H1 (cell line): Measurements from ENCODE around the gene VWF. TPM values are rescaled to one million over a fixed set of nuclear protein-coding genes. Genes with fewer than 3 reads are reported as not detected.

ENCODE experiments used
- CTCF ChIA-PET: fragments of 300-600 bp; sonication (Branson Sonifier 250); formaldehyde crosslinking; loops from one replicate; lab custom pipeline; 2021; ENCODE audit not compliant: partially characterized antibody; lab: Charles Lee
- POLR2A ChIA-PET: fragments of 300-600 bp; sonication (Branson Sonifier 250); formaldehyde crosslinking; loops from one replicate; lab custom pipeline; 2021; ENCODE audit warnings: inconsistent platforms; ENCODE audit not compliant: partially characterized antibody; lab: Charles Lee
- DNase-seq, 2 experiments: peaks; one replicate each; pipeline versions ENCODE4 v3.0.0 to v3.0.0-alpha.2; 2010 to 2022; ENCODE audit warnings: low spot score in 2 of 2, low read depth in 1 of 2, mixed read lengths in 1 of 2
- FAIRE-seq: peaks from 2 replicates; lab custom pipeline; 2011; peaks lifted over from hg19 to GRCh38; lab: Jason Lieb, UNC
- H2AFZ ChIP-seq: 2 replicates; pipeline ENCODE4 v1.8.1; 2012; ENCODE audit warnings: low read length, inconsistent platforms
- H2AK5ac ChIP-seq: 2 replicates; pipeline ENCODE4 v1.6.1; 2013; ENCODE audit warnings: low read depth, low read length
- H2BK120ac ChIP-seq: replicated peaks from 2 replicates; pipeline ENCODE3; 2013; ENCODE audit warnings: low read depth, low read length, inconsistent platforms
- H2BK12ac ChIP-seq: 2 replicates; pipeline ENCODE4 v1.6.1; 2013; ENCODE audit warnings: low read depth, low read length
- H2BK15ac ChIP-seq: 2 replicates; pipeline ENCODE4 v1.6.1; 2013; ENCODE audit warnings: low read length
- H2BK20ac ChIP-seq: 2 replicates; pipeline ENCODE4 v1.6.1; 2013; ENCODE audit warnings: low read length
- H2BK5ac ChIP-seq: 2 replicates; pipeline ENCODE4 v1.6.1; 2013; ENCODE audit warnings: low read depth, low read length
- H3K14ac ChIP-seq: 2 replicates; pipeline ENCODE4 v1.6.1; 2013; ENCODE audit warnings: inconsistent platforms; ENCODE audit not compliant: insufficient read length
- H3K18ac ChIP-seq: 2 replicates; pipeline ENCODE4 v1.6.1; 2013; ENCODE audit warnings: low read length; ENCODE audit errors: extremely low read depth
- H3K23ac ChIP-seq: 2 replicates; pipeline ENCODE4 v1.6.1; 2013; ENCODE audit warnings: inconsistent platforms; ENCODE audit not compliant: insufficient read length
- H3K23me2 ChIP-seq: 2 replicates; pipeline ENCODE4 v1.6.1; 2013; ENCODE audit warnings: low read depth, low read length
- H3K27ac ChIP-seq: 2 replicates; pipeline ENCODE4 v1.6.1; 2011; ENCODE audit warnings: low read depth, low read length, inconsistent platforms
- H3K27me3 ChIP-seq, 4 experiments: replicated peaks in 1 of 4; 1 replicate in 1 of 4; 2 replicates in 3 of 4; pipeline versions ENCODE4 v1.6.1 to v1.8.1; 2011 to 2013; ENCODE audit warnings: low read length in 3 of 4, mild to moderate bottlenecking in 3 of 4, inconsistent platforms in 2 of 4, mixed read lengths in 2 of 4, moderate library complexity in 1 of 4; ENCODE audit not compliant: control insufficient read depth in 3 of 4, insufficient read depth in 3 of 4; ENCODE audit errors: extremely low read depth in 1 of 4
- H3K36me3 ChIP-seq, 4 experiments: 2 replicates each; pipeline versions ENCODE4 v1.6.1 to v1.8.1; 2011 to 2013; ENCODE audit warnings: mild to moderate bottlenecking in 4 of 4, low read length in 3 of 4, moderate library complexity in 2 of 4, control low read depth in 1 of 4, inconsistent platforms in 1 of 4; ENCODE audit not compliant: insufficient read depth in 4 of 4, control insufficient read depth in 2 of 4
- H3K4ac ChIP-seq: replicated peaks from 2 replicates; pipeline ENCODE3; 2013; ENCODE audit warnings: low read length, low read depth, mixed read lengths, inconsistent platforms; ENCODE audit not compliant: insufficient read length
- H3K4me1 ChIP-seq, 4 experiments: replicated peaks in 1 of 4; 1 replicate in 1 of 4; 2 replicates in 3 of 4; pipeline versions ENCODE4 v1.6.1 to v1.8.1; 2011 to 2013; ENCODE audit warnings: low read length in 3 of 4, inconsistent platforms in 2 of 4, mixed read lengths in 1 of 4; ENCODE audit not compliant: insufficient read depth in 4 of 4, control insufficient read depth in 3 of 4
- H3K4me2 ChIP-seq, 2 experiments: 2 replicates each; pipeline versions ENCODE4 v1.6.1 to v1.8.1; 2011 to 2013; ENCODE audit warnings: low read depth in 2 of 2, low read length in 2 of 2, control low read depth in 1 of 2, inconsistent platforms in 1 of 2, mild to moderate bottlenecking in 1 of 2; ENCODE audit not compliant: insufficient read depth in 1 of 2
- H3K4me3 ChIP-seq, 4 experiments: fragments of 200-600, 300-600 bp in 1 of 4; sonication (generic), shearing (Covaris generic), sonication (Bioruptor Twin) in 1 of 4; 2 replicates each; pipeline versions ENCODE4 v1.5.1 to v1.8.1; 2011 to 2016; ENCODE audit warnings: low read length in 4 of 4, low read depth in 3 of 4, control low read depth in 2 of 4, inconsistent platforms in 2 of 4, mild to moderate bottlenecking in 2 of 4, mixed read lengths in 1 of 4, moderate library complexity in 1 of 4; ENCODE audit not compliant: insufficient read depth in 2 of 4; ENCODE audit errors: extremely low read depth in 1 of 4
- H3K56ac ChIP-seq: replicated peaks from 2 replicates; pipeline ENCODE3; 2013; ENCODE audit warnings: low read depth, mild to moderate bottlenecking, mixed read lengths, low read length, inconsistent platforms; ENCODE audit not compliant: insufficient read length
- H3K79me1 ChIP-seq: 2 replicates; pipeline ENCODE4 v1.6.1; 2013; ENCODE audit warnings: low read depth, low read length, control low read depth
- H3K79me2 ChIP-seq, 2 experiments: 2 replicates each; pipeline versions ENCODE4 v1.6.1 to v1.8.1; 2012 to 2013; ENCODE audit warnings: low read length in 2 of 2, mild to moderate bottlenecking in 2 of 2, inconsistent platforms in 1 of 2; ENCODE audit not compliant: insufficient read depth in 2 of 2, control insufficient read depth in 1 of 2
- H3K9ac ChIP-seq, 4 experiments: replicated peaks in 1 of 4; 1 replicate in 1 of 4; 2 replicates in 3 of 4; pipeline versions ENCODE4 v1.6.1 to v1.8.1; 2011 to 2013; ENCODE audit warnings: low read depth in 3 of 4, low read length in 3 of 4, control low read depth in 2 of 4, mild to moderate bottlenecking in 2 of 4, moderate library complexity in 2 of 4, inconsistent platforms in 1 of 4; ENCODE audit errors: extremely low read depth in 1 of 4
- H3K9me3 ChIP-seq, 2 experiments: 2 replicates each; pipeline versions ENCODE4 v1.6.1 to v1.8.1; 2012 to 2013; ENCODE audit warnings: mild to moderate bottlenecking in 2 of 2, moderate library complexity in 2 of 2, control low read depth in 1 of 2, inconsistent platforms in 1 of 2, low read depth in 1 of 2, low read length in 1 of 2, mixed read lengths in 1 of 2; ENCODE audit not compliant: insufficient read depth in 2 of 2
- H4K20me1 ChIP-seq, 2 experiments: replicated peaks in 1 of 2; 2 replicates each; pipeline versions ENCODE3 to v1.8.1; 2011 to 2013; ENCODE audit warnings: inconsistent platforms in 2 of 2, low read length in 2 of 2, mild to moderate bottlenecking in 1 of 2; ENCODE audit not compliant: insufficient read depth in 2 of 2, control insufficient read depth in 1 of 2
- H4K5ac ChIP-seq: 2 replicates; pipeline ENCODE4 v1.6.1; 2013; ENCODE audit warnings: low read length, low read depth, mixed read lengths, inconsistent platforms; ENCODE audit not compliant: insufficient read length
- H4K8ac ChIP-seq: 2 replicates; pipeline ENCODE4 v1.8.0; 2013; ENCODE audit warnings: mild to moderate bottlenecking, moderate library complexity, low read length, inconsistent platforms; ENCODE audit not compliant: insufficient read depth; ENCODE audit errors: extremely low read depth
- H4K91ac ChIP-seq: replicated peaks from 2 replicates; pipeline ENCODE3; 2013; ENCODE audit warnings: low read length, mixed read lengths, inconsistent platforms; ENCODE audit not compliant: insufficient read length
- CHD1 ChIP-seq: IDR thresholded peaks from 2 replicates; pipeline ENCODE4 v1.6.1; 2012; ENCODE audit warnings: low read depth, low read length, improper control_type of control experiment
- CTCF ChIP-seq, 3 experiments: IDR thresholded peaks; 1 replicate in 2 of 3; 2 replicates in 1 of 3; pipeline versions ENCODE4 v1.5.1 to v1.6.1; 2011; ENCODE audit warnings: low read length in 3 of 3, mild to moderate bottlenecking in 3 of 3, inconsistent platforms in 2 of 3, low read depth in 1 of 3, moderate library complexity in 1 of 3; ENCODE audit not compliant: insufficient read depth in 1 of 3; ENCODE audit errors: control extremely low read depth in 1 of 3
- EP300 ChIP-seq, 2 experiments: IDR thresholded peaks; 1 replicate in 1 of 2; 2 replicates in 1 of 2; pipeline ENCODE4 v1.6.1; 2011 to 2012; ENCODE audit warnings: low read depth in 2 of 2, low read length in 2 of 2, mild to moderate bottlenecking in 2 of 2, borderline replicate concordance in 1 of 2, inconsistent platforms in 1 of 2, moderate library complexity in 1 of 2
- GTF2F1 ChIP-seq: IDR thresholded peaks from 2 replicates; pipeline ENCODE4 v1.6.1; 2012; ENCODE audit warnings: low read depth, low read length, improper control_type of control experiment, borderline replicate concordance
- MAX ChIP-seq: IDR thresholded peaks from 2 replicates; pipeline ENCODE4 v1.6.1; 2012; ENCODE audit warnings: inconsistent platforms
- RFX5 ChIP-seq: IDR thresholded peaks from 2 replicates; pipeline ENCODE4 v1.6.1; 2011; ENCODE audit warnings: low read depth, low read length, improper control_type of control experiment, borderline replicate concordance
- SIX5 ChIP-seq: IDR thresholded peaks from 2 replicates; pipeline ENCODE4 v1.6.1; 2011; ENCODE audit warnings: mild to moderate bottlenecking, low read depth, low read length
- TAF1 ChIP-seq: IDR thresholded peaks from 2 replicates; pipeline ENCODE4 v1.6.1; 2011; ENCODE audit warnings: mild to moderate bottlenecking, low read depth, low read length
- USF2 ChIP-seq: IDR thresholded peaks from 2 replicates; pipeline ENCODE4 v1.6.1; 2011; ENCODE audit warnings: low read length, improper control_type of control experiment
- ZNF274 ChIP-seq: IDR thresholded peaks from 2 replicates; pipeline ENCODE4 v1.7.0; 2012; ENCODE audit warnings: low read length, borderline replicate concordance; ENCODE audit errors: extremely low read depth
- WGBS, 2 experiments: shearing (Covaris generic) in 1 of 2; methylation state at CpG; one replicate each; pipeline versions ENCODE4 v1.1.6 to v1.1.7; 2013 to 2015; ENCODE audit warnings: low lambda C conversion rate in 2 of 2, mixed read lengths in 2 of 2, inconsistent platforms in 1 of 2, low coverage in 1 of 2, missing lambda C conversion rate in 1 of 2; ENCODE audit not compliant: insufficient replicate concordance in 2 of 2, insufficient coverage in 1 of 2, insufficient read length in 1 of 2; ENCODE audit errors: extremely low coverage in 1 of 2, missing lambda C conversion rate in 1 of 2; 5-methylcytosine and 5-hydroxymethylcytosine counted together
- polyA plus RNA-seq, 7 experiments: library from polyadenylated mRNA; depleted of rRNA in 3 of 7; stranded (reverse) in 5 of 7; unstranded in 2 of 7; fragments of >200 nt in 5 of 7; fragments of 200-250 nt in 2 of 7; gene quantifications; 1 replicate in 5 of 7; 2 replicates in 1 of 7; 4 replicates in 1 of 7; pipeline versions ENCODE4 v1.2.1 to v1.2.3, GENCODE V29; 2011 to 2013; ENCODE audit warnings: missing spikeins in 2 of 7, mixed read lengths in 2 of 7
- total RNA-seq: library from RNA; stranded (reverse); fragmentation: NEBNext Ultra II Directional; extraction: Animal tissue kit (Norgen Biotek cat#: 25700); gene quantifications from 2 replicates; pipeline ENCODE4 v1.2.1, GENCODE V29; 2021

The VWF gene
- total and polyA plus RNA-seq, 2 of the 8 experiments (the other 6 are each of a cell fraction or from before 2014, with no cell fraction given) = 0.39 to 0.60 TPM

- Histone ChIP-seq H2AK5ac (no peak overlapping the region), H3K27me3 (no peaks in the 10 kb centered on the region), H4K20me1 (no peaks in the 10 kb centered on the region), H3K4ac (no peak overlapping the region), H3K14ac (no peak overlapping the region), H4K8ac (no peak overlapping the region), H3K23me2 (peaks cover 2% of the 10 kb centered on the region; the same call in 1 of the 2 replicates), H2BK120ac (no peak overlapping the region), H2AFZ (no peak overlapping the region), H2BK5ac (no peak overlapping the region), H2BK15ac (no peak overlapping the region), H3K18ac (no peak overlapping the region), H4K5ac (no peak overlapping the region), H3K9me3 (peaks cover 0 to under 1% of the 10 kb centered on the region in 2 experiments; a peak in 1 of 4 replicates), H2BK12ac (no peak overlapping the region), H3K23ac (no peak overlapping the region), H3K9ac (no peak overlapping the region), H3K27ac (no peak overlapping the region), H3K4me2 (no peak overlapping the region), H3K56ac (no peak overlapping the region), H2BK20ac (no peak overlapping the region), H3K36me3 (no peaks in the 10 kb centered on the region), H3K79me2 (no peaks in the 10 kb centered on the region), H3K4me1 (no peaks in the 10 kb centered on the region), H4K91ac (no peak overlapping the region), H3K79me1 (no peaks in the 10 kb centered on the region; the same call in 1 of the 2 replicates), H3K4me3 (no peak overlapping the region)
- ChIA-PET CTCF (no interaction called here), POLR2A (no interaction called here)
- WGBS, 2 experiments = 93% methylated on average over 3 of the region's 3 CpGs; no CpG with 5 or more reads in 1 of the 2 experiments
- DNase-seq (no peak), FAIRE-seq (no peak)
- TF ChIP-seq RFX5 = no peak
- TF ChIP-seq USF2 = no peak
- TF ChIP-seq ZNF274 = no peak
- TF ChIP-seq CHD1 = no peak
- no peak for TF ChIP-seq MAX
- no peak for TF ChIP-seq SIX5
- TF ChIP-seq TAF1 = no peak
- no peak for TF ChIP-seq GTF2F1
- no peak for TF ChIP-seq EP300 (IDR thresholded peaks at IDR 0.05; ENCODE audit: borderline replicate concordance in 1 of 2, low read depth in 2 of 2, low read length in 2 of 2)
- no peak for TF ChIP-seq CTCF (IDR thresholded peaks at IDR 0.05; ENCODE audit: control extremely low read depth in 1 of 3, insufficient read depth in 1 of 3, low read depth in 1 of 3, low read length in 3 of 3)
These were observed 27.1 kb downstream of the VWF start for GRCh38 chr12:6097411-6097810.
